MCF 10A (cell line): ENCODE data around the gene DOK4. TPM values are rescaled to one million over a fixed set of nuclear protein-coding genes. Genes with fewer than 3 reads are reported as not detected.

ENCODE experiments used
- BruUV-seq: library from RNA; stranded (reverse); fragments of 400-500 nt; replicated peaks from 2 replicates; lab custom pipeline; 2021; lab: Mats Ljungman, UMichigan
- CTCF ChIA-PET: fragments of 300-600 bp; sonication (Branson Sonifier 250); formaldehyde crosslinking; extraction: SDS; loops from one replicate; lab custom pipeline; 2021; ENCODE audit warnings: antibody characterized with exemption, inconsistent platforms; lab: Yijun Ruan, JAX
- POLR2A ChIA-PET: fragments of 300-600, 350-650 bp; sonication (Branson Sonifier 250); formaldehyde crosslinking; extraction: SDS; loops from one replicate; lab custom pipeline; 2020; ENCODE audit warnings: antibody characterized with exemption, inconsistent platforms; lab: Yijun Ruan, JAX
- DNase-seq: peaks from one replicate; pipeline ENCODE4 v3.0.0-alpha.2; 2018; ENCODE audit not compliant: unreplicated experiment
- H3K27ac Mint-ChIP-seq: one replicate; pipeline ENCODE4 v1.8.0; 2022; ENCODE audit warnings: mild to moderate bottlenecking, low read depth, mixed read lengths; ENCODE audit not compliant: unreplicated experiment
- H3K27me3 Mint-ChIP-seq: one replicate; pipeline ENCODE4 v1.8.0; 2022; ENCODE audit warnings: mixed read lengths; ENCODE audit not compliant: insufficient read depth, unreplicated experiment
- H3K36me3 Mint-ChIP-seq: one replicate; pipeline ENCODE4 v1.8.0; 2022; ENCODE audit warnings: mild to moderate bottlenecking, moderate library complexity, mixed read lengths; ENCODE audit not compliant: insufficient read depth, unreplicated experiment
- H3K4me1 Mint-ChIP-seq: one replicate; pipeline ENCODE4 v1.8.0; 2022; ENCODE audit warnings: mixed read lengths; ENCODE audit not compliant: insufficient read depth, unreplicated experiment
- H3K4me3 Mint-ChIP-seq: one replicate; pipeline ENCODE4 v1.8.0; 2022; ENCODE audit warnings: mild to moderate bottlenecking, moderate library complexity, mixed read lengths; ENCODE audit not compliant: unreplicated experiment
- H3K9me3 Mint-ChIP-seq: one replicate; pipeline ENCODE4 v1.8.0; 2022; ENCODE audit warnings: mixed read lengths; ENCODE audit not compliant: unreplicated experiment
- CTCF ChIP-seq: fragments of 200-600 bp; IDR thresholded peaks from one replicate; pipeline ENCODE4 v1.8.0; 2022; ENCODE audit warnings: antibody characterized with exemption, mild to moderate bottlenecking; ENCODE audit not compliant: unreplicated experiment
- intact Hi-C: fragments of 100-400 bp; cut with micrococcal nuclease; formaldehyde crosslinking; loops from 2 replicates; pipeline ENCODE4 v1.14.1; 2022
- total RNA-seq: library from RNA; stranded (reverse); gene quantifications from 2 replicates; pipeline ENCODE4 v1.2.3, GENCODE V29; 2022

DOK4 gene
- total RNA-seq, 1 experiment from 2014 or later: 6.4 TPM

GRCh38 chr16:57534337-57534880, 48.1 kb upstream of the DOK4 start:
- H3K36me3 Mint-ChIP-seq: no peaks in the 10 kb centered on the region
- H3K4me1 Mint-ChIP-seq: peaks cover 39% of the 10 kb centered on the region
- H3K4me3 Mint-ChIP-seq: peak overlapping the region; percentile 78
- ChIA-PET POLR2A (no interaction called here), CTCF (interaction anchor here (0.7 to 2.3 kb wide), 3 partner anchors 15 to 118 kb away, joined by 3 to 11 read pairs (median 3); no protein-coding TSS in a partner anchor)
- peaks cover 19% of the 10 kb centered on the region for H3K27me3 Mint-ChIP-seq
- H3K27ac Mint-ChIP-seq: no peak overlapping the region
- no TSS peak for BruUV-seq
- DNase-seq: no peak
- no peak for TF ChIP-seq CTCF
- intact Hi-C loops: no loop called here
- no peaks in the 10 kb centered on the region for H3K9me3 Mint-ChIP-seq

GRCh38 chr16:57533431-57534336, 47.4 kb upstream of the DOK4 start:
- Mint-ChIP-seq H3K27me3 (peaks cover 16% of the 10 kb centered on the region), H3K27ac (no peak overlapping the region)
- POLR2A ChIA-PET: no interaction called here

GRCh38 chr16:57532266-57532625, 46.0 kb upstream of the DOK4 start:
- no peak for TF ChIP-seq CTCF
- ChIA-PET POLR2A (no interaction called here), CTCF (interaction anchor here (1.6 kb wide), 1 partner anchor 12 kb away, joined by 11 read pairs; no protein-coding TSS in a partner anchor)
- BruUV-seq: no TSS peak
- intact Hi-C loops: no loop called here
- Mint-ChIP-seq H3K27me3 (peaks cover 1% of the 10 kb centered on the region), H3K4me1 (peaks cover 39% of the 10 kb centered on the region), H3K27ac (no peak overlapping the region), H3K36me3 (peaks cover 6% of the 10 kb centered on the region), H3K9me3 (no peaks in the 10 kb centered on the region), H3K4me3 (no peak overlapping the region)
- no peak for DNase-seq

More at GRCh38 chr16:57533431-57534336, 47.4 kb upstream of the DOK4 start:
- DNase-seq: no peak
- TF ChIP-seq CTCF: no peak
- intact Hi-C loops: no loop called here
- Mint-ChIP-seq H3K4me3 (no peak overlapping the region), H3K9me3 (no peaks in the 10 kb centered on the region), H3K4me1 (peaks cover 39% of the 10 kb centered on the region), H3K36me3 (no peaks in the 10 kb centered on the region)
- no TSS peak for BruUV-seq
- CTCF ChIA-PET: interaction anchor here (0.7 to 2.3 kb wide), 3 partner anchors 14 to 117 kb away, joined by 3 to 11 read pairs (median 3); no protein-coding TSS in a partner anchor

- BruUV-seq: no TSS peak
- intact Hi-C loops: no loop called here
- H3K4me3 Mint-ChIP-seq: no peak overlapping the region
- H3K27me3 Mint-ChIP-seq: no peaks in the 10 kb centered on the region
- H3K9me3 Mint-ChIP-seq: no peaks in the 10 kb centered on the region
- DNase-seq: no peak
- ChIA-PET POLR2A (interaction anchor here (0.6 kb wide), 1 partner anchor 923 kb away, joined by 4 read pairs; no protein-coding TSS in a partner anchor), CTCF (interaction anchor here (0.6 to 1.6 kb wide), 2 partner anchors 12 to 265 kb away, joined by 4 to 11 read pairs; no protein-coding TSS in a partner anchor)
- H3K4me1 Mint-ChIP-seq: peaks cover 39% of the 10 kb centered on the region
- H3K36me3 Mint-ChIP-seq: peaks cover 6% of the 10 kb centered on the region
- no peak overlapping the region for H3K27ac Mint-ChIP-seq
- no peak for TF ChIP-seq CTCF
Observed at GRCh38 chr16:57531635-57532265, 45.5 kb upstream of the DOK4 start.
